GM21786 (cell line): Measurements from ENCODE around the gene RNF145.
A peak's percentile ranks its signal among the peaks of the same experiment; 100 is the strongest.
"Not testable (repeated sequence)": the region's sequence is repeated elsewhere in the genome, so short reads cannot be mapped to it uniquely, and the experiment has no call there.

Experiments used
- ATAC-seq: cut with Tn5 transposase; IDR thresholded peaks from one replicate; pipeline ENCODE4 v1.9.1; 2021; ENCODE audit not compliant: unreplicated experiment

RNF145 gene

GRCh38 chr5:159161361-159162214 is 47.8 kb downstream of the RNF145 start:
- ATAC-seq = no peak

- ATAC-seq = not testable (repeated sequence)
These were observed 50.7 kb downstream of the RNF145 start for GRCh38 chr5:159158553-159159091.

DNA sequence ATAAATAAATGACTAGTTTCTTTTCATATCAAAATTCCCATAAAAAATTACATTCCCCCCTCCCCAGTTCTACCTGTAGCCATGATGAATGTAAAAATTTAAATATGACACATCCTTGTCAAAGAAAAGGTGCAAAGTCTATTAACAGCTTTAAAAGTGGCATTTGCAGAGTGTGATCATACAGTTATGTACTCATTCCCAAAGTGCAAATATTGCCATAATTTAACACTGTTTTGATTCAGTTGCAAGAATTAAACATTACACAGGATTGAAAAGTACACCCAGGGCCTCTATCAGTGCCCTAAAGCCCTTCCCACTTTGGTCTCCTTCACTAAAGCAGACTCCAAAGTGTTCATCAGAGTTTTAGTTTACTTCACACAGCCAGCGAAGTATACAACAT is 51.8 kb downstream of the RNF145 start:
- ATAC-seq = no peak

DNA sequence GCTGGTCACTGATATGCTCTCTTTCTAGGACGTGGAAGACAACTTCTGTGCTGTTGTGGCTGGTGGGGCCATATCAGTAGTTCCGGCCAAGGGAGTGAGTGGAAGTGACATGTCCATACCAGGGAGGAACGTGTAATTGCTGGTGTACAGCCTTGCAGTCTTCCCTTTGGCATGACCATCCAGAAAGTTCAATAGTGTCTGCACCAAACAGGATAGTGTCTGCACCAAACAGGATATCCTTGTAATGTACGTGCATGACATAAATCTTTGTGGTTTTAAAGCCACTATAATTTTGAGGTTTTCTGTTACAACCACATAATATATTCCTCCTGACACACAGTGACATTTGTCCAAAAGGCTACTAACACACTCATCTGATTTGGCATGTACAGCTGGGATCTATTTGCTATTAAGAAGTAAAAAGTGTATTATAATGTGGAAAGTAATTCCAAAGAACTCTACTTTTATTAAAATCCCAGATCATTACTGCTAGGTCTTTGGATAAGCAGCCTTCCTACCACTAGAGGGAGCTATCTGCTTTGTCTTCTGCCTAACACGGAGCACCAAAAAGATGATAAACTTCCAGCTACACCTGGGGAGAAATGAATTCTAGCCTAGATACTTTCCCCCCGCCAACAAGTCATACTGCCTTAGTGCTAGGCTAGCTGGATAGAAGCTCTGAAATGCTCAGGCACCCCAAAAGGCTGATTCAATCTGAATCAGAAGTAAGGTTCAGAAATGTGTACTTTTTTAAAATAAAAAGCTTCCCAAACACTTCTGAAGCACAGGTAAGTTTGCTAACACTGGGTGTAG is 52.7 kb downstream of the RNF145 start:
- ATAC-seq = peak; percentile 71

DNA sequence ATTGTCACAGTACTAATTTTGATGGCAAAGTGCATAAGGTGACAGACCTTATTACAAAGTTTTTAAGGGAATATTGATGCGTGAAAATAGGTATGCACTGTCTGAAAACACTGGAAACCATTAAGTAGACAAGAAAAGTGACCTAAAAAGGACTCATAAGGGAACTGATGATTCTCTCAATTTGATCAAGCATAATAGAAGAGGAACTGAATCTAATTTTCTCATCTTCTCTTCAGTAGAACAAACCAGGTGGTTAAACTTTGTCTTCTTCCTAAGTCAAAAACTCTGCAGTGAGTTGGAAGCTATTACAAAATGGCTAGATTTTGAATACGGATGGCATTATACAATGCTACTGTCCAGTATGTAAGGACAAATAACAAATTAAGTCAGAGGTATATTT is 53.4 kb downstream of the RNF145 start:
- peak; percentile 34 for ATAC-seq

- no peak for ATAC-seq
These were observed 56.5 kb downstream of the RNF145 start for GRCh38 chr5:159152876-159153275.

DNA sequence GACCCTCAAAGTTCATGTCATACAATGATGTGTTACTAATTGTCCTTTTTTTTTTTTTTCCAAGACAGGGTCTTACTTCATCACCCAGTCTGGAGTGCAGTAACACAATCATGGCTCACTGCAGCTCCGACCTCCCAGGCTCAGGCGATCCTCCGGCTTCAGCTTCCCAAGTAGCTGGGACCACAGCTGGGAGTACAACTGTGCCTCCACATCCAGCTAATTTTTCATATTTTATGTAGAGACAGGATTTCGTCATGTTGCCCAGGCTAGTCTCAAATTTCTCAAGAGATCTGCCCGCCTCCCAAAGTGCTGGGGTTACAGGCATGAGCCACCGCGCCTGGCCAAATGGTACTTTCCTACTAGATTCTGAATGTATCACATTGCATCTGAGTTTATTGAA is 60.3 kb downstream of the RNF145 start:
- no peak for ATAC-seq

- ATAC-seq = no peak
These were observed 61.4 kb downstream of the RNF145 start for GRCh38 chr5:159147976-159148375.

DNA sequence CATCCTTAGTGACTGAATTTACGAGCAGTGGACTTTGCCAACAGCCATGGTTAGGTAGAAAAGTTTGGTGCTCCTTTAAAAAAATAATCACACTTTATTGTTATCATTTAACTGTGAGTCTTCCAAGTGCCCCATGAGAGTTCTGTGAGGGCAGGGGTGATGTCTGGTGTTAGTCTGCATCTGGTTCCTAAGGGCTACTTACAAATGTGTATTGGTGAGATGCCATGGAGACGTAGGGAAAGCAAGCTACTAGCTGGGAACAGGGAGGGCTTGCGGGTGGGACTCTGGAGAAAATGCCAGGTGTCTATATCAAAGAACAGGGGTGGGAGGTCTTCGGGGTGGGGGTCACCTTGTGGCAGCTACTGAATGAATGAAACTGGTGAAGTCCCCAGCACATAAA is 62.5 kb downstream of the RNF145 start:
- ATAC-seq = no peak

GRCh38 chr5:159145160-159145559 is 64.2 kb downstream of the RNF145 start:
- ATAC-seq = not testable (repeated sequence)

GRCh38 chr5:159139802-159140201 is 69.6 kb downstream of the RNF145 start:
- no peak for ATAC-seq

DNA sequence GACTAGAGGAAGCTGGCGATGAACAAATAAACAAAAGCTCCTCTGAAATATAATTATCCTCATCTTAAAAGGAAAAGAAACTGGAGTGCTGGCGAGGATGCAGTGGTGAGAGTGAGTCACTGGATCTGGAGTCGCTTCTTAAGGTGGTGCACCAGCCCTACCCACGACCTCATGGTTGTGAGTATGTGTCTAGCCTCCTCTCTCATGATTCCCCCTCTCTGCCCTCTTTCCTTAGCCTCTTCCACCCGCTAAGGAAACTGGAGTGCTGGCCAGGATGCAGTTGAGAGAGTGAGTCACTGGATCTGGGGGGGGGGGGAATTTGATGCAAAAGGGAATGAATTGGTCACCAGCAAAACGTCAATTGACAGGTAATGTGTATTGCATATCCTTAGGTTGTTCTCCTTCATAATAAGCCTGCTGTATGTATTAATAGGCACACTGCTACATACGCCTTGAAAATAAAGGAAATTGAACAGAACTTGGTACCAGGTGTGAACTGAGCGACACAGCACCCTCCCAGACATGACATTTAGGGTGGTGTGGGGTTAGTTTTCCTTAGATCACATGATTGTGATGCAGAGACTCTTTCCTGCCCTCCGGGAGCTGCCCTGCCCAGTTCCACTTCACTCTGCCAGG is 73.3 kb downstream of the RNF145 start:
- ATAC-seq = no peak

- ATAC-seq = peak; percentile 78
These were observed 76.2 kb downstream of the RNF145 start for GRCh38 chr5:159133041-159133741.

- no peak for ATAC-seq
These were observed 76.8 kb downstream of the RNF145 start for GRCh38 chr5:159132429-159133040.

DNA sequence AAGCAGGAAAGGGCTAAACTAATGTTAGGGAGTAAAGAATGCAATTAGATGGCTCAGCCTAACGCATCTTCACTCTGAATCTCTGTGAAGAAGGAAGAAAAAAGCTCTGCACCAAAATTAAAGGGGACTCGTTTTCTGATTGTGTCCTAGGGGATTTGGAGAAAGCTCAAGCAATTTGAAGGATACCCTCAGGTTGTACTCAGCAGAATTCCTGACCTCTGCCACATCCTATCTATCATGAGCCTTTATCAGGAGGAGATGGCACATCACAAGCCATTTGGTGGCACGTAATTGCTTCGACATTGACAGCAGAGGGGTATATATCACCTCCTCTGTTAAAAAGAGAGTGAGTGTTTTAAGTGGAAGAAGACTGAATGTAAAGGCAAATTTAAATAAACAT is 77.4 kb downstream of the RNF145 start:
- no peak for ATAC-seq

DNA sequence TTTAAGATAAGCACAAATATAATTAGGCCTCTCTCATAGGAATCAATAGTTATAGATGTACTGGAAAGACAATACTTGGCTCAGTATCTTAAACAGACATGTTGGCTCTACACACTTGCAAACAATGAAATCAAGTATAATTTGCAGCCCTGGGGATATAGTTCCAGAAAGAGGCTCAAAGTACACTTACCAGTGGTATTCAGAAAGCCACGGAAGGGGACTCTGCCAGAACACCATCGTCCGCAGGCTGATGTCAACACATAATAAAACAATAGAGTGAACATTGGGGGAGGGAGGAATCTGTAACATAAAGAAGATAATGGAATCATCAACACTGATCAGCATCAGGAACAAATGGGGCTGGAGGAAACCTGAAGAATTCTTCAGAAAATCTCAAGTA is 78.5 kb downstream of the RNF145 start:
- no peak for ATAC-seq

- ATAC-seq = no peak
These were observed 81.2 kb downstream of the RNF145 start for GRCh38 chr5:159128070-159128541.

GRCh38 chr5:159123700-159124099 is 85.7 kb downstream of the RNF145 start:
- no peak for ATAC-seq

DNA sequence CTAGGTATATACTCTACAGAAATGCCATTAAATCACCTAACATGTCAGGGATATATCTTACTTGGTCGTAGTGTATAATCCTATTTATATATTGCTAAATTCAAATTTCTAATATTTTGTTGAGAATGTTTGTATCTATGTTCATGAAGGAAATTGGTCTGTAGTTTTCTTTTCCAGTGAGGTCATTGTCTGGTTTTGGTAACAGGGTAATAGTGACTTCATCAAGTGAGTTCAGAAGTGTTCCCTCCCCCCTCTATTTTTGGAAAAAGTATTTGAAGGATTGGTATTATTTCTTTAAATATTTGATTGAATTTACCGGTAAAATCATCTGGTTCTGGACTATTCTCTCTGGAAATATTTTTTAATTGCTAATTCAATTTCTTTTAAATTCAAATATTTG is 86.2 kb downstream of the RNF145 start:
- ATAC-seq = no peak

- ATAC-seq = no peak
These were observed 88.3 kb downstream of the RNF145 start for GRCh38 chr5:159121061-159121460.
